ENCODE results near the gene TCF4.

DNA sequence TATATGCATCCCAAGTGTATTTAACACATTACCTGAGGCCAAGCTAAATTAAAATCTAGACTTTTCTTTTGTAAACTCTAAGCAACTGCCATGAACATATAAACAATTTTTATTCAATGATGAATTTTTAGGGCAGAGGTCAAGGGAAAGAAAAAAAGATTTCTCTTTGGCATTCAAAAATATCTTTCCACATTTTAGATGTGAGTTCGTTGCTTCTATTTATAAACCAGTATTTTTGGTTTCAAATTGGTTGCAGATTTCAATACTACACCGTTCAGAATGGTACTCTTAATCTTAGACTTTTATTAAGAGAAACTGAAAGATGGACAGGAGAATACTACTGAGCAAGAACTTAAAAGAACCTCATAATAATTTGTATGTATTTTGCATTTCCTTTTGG, 335.1 kb downstream of the TCF4 start:
- TF ChIP-seq, protein P1, sequence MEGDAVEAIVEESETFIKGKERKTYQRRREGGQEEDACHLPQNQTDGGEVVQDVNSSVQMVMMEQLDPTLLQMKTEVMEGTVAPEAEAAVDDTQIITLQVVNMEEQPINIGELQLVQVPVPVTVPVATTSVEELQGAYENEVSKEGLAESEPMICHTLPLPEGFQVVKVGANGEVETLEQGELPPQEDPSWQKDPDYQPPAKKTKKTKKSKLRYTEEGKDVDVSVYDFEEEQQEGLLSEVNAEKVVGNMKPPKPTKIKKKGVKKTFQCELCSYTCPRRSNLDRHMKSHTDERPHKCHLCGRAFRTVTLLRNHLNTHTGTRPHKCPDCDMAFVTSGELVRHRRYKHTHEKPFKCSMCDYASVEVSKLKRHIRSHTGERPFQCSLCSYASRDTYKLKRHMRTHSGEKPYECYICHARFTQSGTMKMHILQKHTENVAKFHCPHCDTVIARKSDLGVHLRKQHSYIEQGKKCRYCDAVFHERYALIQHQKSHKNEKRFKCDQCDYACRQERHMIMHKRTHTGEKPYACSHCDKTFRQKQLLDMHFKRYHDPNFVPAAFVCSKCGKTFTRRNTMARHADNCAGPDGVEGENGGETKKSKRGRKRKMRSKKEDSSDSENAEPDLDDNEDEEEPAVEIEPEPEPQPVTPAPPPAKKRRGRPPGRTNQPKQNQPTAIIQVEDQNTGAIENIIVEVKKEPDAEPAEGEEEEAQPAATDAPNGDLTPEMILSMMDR (IDR thresholded peaks at IDR 0.05; ENCODE audit: low read length): no peak
- no peak for TF ChIP-seq EZH2 (optimal IDR thresholded peaks at IDR 0.05; ENCODE audit: low read depth, low read length)
